ENCODE measurements around the gene PRICKLE2.

PRICKLE2 gene, protein sequence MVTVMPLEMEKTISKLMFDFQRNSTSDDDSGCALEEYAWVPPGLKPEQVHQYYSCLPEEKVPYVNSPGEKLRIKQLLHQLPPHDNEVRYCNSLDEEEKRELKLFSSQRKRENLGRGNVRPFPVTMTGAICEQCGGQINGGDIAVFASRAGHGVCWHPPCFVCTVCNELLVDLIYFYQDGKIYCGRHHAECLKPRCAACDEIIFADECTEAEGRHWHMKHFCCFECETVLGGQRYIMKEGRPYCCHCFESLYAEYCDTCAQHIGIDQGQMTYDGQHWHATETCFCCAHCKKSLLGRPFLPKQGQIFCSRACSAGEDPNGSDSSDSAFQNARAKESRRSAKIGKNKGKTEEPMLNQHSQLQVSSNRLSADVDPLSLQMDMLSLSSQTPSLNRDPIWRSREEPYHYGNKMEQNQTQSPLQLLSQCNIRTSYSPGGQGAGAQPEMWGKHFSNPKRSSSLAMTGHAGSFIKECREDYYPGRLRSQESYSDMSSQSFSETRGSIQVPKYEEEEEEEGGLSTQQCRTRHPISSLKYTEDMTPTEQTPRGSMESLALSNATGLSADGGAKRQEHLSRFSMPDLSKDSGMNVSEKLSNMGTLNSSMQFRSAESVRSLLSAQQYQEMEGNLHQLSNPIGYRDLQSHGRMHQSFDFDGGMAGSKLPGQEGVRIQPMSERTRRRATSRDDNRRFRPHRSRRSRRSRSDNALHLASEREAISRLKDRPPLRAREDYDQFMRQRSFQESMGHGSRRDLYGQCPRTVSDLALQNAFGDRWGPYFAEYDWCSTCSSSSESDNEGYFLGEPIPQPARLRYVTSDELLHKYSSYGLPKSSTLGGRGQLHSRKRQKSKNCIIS

DNA sequence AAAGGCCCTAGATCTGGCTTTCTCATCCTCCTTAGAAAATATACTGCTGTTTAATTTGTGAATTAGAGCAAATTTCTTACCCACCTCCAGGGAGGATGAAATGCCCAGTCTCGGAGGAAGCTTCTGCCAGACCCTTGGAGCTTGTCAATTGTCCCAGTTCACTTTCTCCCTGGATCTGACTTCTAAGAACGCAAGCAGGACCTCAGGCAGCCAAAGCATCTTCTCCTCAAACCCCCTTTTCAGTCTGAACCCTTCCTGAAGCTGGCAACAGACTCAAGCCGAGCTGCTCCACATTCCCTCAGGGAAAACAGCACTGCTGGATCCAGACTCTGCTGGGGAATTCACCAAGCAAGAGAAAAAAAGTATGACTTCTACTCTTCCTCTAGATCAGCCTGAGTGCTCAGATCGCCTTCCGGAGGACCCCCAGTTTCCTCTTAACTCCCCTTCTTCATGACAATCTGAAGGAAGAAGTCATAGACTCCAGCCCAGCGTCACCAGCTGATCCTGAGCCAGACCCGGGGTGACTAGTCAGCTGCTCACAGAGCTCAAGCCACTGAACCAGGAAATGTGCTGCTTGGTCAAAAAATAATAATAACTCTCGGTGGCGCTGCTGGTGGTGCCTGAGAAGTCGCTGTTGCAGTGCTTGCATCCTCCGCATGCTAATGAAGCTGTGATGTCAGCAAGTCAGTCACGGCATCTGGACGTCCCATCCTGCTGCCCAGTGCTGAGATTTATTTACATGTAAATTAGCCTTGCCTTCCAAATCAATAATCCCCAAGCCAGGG is at the start of gene PRICKLE2:
PRICKLE2 (minus strand) TSS at position 641 of the 785 bp plus-strand sequence. CDS start 26,539 bp downstream, outside the sequence.
- DNase-seq = no peak

DNA sequence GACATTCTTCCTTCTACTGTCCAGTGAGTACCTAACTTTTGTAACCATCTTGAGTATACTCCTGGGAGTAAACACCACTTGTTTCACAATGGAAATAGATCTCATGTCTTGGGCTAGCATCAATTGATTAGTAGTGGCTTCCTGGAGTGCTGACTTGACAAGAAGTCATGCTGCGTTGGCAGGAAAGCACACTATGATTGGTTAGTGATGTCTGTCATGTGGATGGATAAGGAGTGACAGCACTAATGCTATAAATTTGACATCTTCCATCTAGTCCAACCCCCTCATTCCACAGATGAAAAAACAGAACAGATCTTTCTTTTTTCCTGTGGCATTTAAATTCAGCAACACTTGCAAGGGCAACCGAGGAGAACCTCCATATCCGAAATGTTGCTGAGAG is 47.6 kb upstream of the PRICKLE2 start:
- DNase-seq = no peak

DNA sequence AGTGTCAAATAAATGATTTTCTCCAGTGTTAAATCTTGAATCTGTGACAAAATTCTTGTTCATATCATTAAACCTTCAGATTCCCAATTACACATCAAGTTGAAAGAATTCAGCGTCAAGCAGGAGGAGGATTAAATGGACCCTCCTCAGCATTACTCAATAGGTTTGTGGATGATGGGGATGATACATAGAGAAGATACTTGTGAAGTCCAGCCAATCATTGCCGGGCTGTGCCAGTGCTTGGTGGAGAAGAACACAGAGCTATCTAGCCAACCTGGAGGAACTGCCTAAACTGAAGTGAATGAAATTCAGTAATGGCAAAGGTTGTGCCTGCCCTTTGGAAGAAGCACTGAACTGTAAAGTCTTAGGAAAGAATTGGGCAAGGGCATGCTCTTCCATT is 47.0 kb upstream of the PRICKLE2 start:
- no peak for DNase-seq

DNA sequence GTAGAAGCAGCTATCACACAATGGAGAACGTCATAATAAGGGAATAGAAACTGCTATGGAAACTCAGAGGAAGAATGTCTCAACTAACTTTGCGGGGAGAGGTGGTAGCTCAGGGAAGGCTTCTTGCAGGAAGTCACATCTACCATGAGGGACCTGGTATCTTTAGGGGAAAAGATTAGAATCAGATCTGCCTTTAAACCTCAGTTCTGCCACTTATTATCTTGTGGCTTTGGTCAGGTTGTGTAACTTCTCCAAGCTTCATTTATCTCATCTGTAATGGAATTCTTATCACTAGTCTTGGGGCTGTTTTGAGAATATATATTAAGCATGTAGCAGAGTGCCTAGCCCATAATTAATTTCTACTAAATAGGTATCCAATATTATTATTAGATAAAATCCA is 46.4 kb upstream of the PRICKLE2 start:
- DNase-seq = no peak

DNA sequence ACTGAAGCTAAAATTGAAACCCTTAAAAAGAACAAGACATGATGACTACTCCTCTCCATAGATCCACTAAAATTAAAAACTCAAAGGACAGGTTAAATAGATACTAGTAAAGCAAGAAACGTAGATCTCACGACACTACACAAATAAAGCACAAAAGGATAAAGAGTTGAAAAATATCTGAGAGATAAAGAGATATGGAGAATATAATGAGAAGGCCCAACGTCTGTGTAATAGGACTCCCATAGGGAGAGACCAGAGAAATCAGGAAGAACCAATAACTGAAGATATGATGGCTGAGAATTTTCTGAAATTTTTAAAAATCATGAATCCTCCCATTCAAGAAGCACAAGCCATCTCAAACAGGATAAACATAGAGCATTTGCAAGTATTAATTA is 45.6 kb upstream of the PRICKLE2 start:
- no peak for DNase-seq

DNA sequence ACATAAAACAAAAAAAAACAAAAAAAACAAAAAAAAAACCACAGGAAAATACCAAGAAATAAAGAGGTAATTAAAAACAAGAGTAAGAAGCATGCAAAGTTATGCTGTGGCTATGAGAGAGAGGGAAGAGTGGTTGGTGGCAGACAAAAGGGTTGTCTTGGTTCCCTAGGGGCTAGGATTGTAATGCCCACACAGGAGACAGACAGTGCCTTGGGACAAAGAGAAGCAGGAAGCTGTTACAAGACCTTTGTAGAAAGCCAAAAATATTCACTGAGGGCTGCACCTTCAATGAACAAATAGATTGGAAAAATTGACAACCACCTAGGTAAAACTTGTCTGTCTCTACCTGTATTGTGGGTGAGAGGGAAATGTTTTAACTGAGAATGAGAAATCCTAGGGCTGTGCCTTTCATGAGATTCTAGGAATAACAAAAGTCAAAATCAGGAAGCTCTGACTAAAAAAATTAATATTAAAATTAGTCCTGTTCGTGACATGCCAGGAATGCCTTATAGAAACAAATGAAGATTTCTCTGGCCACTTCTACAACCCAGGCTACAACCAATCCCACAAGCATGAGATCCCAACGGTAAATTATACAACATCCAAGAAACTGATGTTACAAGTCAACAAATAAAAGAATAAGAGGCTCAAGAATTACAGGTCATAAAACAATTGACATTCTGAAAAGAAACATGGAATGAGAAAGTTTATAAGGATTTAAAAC is 45.0 kb upstream of the PRICKLE2 start:
- no peak for DNase-seq

DNA sequence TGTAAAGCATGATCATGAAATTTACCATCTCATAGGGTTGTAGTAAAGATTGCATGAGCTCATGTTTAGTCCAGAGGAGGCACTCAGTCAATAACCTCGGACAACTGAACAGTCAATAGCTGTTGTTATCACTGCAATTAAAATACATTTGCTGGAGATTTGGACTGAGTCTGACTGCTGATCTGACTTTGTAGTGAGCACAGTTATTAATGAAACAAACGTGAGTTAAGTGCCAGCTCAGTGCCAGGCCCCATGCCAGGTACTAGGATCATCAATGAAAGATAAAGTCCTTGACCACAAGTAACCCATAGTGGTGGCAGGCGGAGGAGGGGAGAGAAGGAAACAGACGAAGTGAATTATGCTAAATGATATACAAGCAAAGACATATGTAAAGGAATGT is 43.7 kb upstream of the PRICKLE2 start:
- no peak for DNase-seq

DNA sequence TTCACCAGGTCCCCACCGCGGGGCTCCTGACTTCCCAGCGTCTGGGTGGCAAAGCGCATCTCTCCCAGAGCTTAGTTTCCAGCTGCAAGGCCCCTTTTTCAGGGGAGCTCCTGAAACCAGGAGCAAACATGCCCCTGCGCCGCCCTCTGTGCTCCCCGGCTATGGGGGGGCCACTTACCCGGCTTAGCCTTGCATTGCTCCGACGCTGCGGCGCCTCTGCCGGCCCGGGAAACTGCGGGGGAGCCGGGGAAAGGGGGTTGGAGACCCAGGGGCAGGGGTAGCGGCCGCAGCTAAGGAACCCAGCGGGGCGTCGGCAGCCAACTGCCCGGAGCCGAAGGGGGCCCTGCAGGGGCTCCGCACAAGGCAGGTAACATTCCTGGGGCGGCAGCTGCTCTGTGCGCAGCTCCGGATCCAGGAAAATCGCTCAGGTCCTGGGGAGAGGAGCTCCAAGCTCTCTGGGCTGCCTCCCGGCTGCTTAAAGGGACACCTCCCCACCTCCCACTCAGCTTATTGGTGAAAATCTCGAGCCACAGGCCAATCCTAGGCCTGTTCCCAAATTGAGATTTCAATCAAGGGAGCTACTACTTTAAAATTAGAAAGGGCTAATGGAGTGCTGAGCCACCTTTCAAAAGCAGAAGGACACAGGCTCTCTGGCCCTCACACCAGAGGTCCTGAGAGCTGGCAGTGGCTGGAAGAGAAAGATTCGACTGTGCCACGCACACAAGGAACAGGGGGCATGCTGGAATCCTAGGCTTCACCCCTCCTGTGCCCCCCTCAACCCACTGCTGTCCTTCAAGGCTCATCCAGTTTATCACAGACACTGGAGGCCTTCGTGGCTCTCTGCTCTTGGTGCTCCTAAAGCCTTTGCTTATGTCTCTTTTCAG is 42.7 kb upstream of the PRICKLE2 start:
- no peak for DNase-seq

DNA sequence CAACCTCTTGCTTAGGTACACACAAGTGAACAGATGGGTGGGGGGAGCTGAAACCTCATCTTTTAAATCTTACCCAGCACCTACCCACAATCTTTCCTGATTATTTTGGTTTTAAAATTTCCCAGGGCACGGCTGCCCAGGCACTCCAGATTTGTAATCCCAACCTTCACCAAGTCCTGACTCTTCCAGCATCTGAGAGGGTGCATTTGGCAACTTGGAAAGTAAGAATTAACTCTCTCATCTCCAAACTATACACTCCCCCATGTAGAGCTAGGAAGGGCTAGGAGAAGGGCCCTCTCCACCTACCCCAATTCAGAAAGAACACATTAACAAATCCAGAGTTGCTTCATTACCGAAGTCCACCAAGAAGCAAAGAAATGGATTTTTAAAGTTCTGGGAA is 41.7 kb upstream of the PRICKLE2 start:
- DNase-seq = no peak

DNA sequence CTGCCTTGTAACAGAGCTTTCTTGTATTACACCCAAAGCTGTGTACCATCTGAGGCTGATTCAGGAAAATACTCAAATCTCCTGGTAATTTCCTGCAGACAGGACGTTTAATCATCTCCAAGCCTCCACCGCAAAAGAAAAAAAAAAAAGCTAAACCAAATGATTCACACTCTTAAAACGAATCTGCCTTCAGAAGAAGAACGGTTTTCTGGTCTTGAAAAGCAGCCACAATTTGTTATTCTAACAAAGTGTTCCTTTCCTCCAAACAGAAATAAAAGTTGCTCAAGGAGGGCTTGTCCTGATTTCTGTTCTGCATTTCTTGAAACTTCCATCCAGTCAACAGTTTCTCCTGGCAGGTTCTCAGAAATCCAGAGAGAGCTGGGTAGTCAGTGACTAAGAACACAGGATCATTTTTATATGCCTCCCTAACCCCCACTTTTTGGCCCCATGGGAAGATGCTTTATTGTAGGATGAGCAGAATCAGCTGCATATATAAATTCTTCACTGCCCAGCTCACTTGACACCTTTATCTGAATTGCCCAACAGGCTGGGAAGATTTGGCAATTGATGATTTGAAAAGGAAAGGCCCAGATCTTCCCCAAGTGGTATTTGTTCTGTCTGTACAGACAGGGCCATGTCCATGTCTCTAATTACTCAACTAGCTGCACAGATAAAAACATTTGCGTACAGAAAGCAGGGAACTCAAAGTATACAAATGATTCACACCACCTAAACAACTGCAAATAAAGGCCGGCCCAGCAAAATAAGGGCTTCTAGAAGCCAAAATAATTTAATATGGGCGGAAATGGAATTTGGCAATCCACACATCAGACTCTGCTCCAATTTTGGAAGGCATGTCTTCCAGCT is 41.0 kb upstream of the PRICKLE2 start:
- DNase-seq = no peak

DNA sequence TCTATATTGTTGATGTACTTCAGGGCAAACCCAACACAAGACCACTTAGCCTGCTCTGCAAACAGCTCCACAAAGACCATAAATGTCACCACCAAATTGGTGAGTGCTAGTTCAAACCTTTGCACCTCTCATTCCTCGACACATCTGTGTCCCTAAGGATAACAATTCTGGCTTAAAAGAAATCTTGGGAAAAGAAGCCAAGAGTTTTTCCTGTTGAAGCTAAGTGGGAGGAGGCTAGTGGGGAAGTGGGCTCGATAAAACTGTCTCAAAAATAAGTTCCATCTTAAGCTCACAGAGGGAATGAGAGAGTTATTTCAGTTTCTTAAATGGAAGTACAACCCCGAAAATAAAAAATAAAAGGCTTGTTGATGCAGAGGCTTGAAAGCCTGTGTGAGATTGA is 40.4 kb upstream of the PRICKLE2 start:
- DNase-seq = no peak

DNA sequence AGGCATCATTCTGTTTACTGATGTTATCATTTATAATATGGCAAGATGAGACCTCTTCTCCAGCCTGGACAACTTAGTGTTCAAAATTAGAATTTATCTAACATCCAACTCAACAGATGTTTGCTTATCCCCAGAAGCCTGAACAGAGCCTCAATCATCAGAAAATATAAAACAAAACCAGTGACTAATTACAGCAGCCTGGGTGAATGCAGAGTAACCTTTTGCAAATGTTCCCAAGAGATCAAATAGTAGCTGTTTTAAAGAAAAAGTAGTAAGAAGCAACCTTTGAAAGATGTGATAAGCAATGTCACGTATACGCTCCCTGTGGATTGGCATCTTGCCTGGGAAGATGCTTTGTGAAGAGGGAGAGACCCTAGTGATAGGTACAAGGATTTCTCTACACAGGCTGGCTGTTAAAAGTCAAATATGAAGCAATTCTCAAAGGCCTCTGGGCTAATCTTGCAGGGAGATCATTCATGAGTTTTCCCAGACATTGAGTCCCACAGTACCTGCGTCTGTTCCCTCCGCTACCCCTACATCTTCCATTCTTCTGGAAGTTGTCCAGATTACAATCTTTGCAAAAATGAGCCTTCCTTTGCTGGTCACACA is 39.3 kb upstream of the PRICKLE2 start:
- DNase-seq = no peak

DNA sequence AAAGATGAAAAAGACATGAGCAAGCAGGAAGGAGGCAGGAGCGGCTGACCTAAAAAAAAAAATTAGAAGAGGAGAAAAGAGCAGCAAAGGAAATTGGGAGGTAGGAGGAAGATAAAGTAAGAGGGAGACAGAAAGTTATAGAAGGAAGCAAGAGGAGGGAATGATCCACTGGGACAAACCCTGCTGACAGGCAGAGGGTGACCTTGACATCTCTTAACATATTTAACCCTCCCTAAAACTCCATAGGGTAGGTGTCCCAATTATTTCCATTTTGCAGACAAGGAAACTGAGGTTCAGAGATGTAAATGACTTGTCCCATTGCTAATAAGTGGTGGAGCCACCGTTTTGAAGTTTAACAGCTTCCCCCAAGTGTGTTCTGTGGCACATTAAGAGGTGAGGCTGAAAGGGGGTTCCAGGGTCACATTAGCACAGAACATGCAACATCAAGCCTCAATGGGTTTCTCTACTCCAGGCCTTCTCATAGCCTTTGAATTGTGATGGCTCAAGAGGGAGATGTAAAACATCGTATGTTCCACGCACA is 37.4 kb upstream of the PRICKLE2 start:
- DNase-seq = no peak

DNA sequence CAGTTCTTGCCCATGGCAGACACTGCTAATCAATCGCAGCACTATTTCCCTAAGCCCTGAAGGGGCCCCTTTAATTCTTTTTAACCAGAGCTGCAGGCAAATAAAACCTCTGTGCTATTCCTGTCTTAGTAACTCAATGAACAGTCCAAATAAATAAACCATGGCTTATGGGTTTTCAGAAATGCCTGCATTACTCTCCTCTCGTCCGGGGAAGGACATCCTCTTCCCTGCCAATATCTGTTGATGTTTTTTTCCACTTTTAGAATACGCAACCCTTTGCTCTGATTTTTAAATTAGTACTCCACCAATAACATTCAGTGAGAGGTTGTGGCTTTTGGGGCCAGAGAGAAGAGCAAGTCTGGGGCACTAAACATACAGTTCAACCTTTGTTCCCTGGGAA is 35.2 kb upstream of the PRICKLE2 start:
- DNase-seq = no peak

DNA sequence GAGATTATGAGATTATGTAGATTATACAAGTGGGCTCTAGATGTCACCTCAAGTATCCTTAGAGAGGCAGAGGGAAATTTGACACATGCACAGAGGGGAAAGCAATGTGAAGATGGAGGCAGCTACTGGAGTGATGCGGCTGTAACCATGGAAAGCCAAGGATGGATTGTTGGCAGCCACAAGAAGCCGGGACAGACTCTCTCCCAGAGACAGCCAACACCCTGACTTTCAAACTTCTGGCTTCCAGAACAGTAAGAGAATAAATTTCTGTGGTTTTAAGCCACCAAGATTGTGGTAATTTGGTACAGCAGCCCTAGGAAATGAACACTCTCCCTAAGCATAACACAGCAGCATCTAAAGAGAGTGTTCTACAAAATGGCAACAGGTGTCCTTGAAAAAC is 34.4 kb upstream of the PRICKLE2 start:
- no peak for DNase-seq

DNA sequence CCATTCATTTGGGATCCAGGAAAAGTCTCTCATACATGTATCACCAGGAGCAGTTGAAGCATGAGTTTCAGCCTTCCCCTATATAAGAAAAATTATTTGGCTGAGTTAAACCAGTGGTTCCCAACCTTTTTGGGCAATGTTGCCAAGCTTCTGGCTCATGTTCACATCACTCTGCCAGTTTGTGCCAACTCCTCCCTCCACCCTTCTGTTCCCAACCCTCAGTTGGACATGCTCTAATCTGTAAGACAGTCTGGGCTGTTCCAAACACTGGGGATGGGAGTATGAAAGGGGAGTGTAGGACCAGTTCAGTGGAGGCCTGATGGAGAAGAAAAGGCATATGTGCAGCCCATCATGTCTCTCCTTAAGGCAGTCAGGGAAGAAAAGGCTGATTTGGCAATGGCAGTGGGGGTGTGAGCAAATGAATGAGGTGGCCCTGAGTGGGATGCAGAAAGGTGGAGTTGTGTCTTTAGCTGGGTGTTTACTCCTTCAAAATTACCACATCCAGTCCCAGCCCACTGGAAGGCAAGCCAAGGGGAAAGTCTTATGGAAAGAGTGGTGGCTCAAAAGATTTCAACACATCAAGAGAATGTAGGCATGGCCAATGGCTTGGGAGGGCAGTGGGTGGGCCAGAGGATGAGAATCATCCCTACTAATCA is 32.0 kb upstream of the PRICKLE2 start:
- DNase-seq = no peak

DNA sequence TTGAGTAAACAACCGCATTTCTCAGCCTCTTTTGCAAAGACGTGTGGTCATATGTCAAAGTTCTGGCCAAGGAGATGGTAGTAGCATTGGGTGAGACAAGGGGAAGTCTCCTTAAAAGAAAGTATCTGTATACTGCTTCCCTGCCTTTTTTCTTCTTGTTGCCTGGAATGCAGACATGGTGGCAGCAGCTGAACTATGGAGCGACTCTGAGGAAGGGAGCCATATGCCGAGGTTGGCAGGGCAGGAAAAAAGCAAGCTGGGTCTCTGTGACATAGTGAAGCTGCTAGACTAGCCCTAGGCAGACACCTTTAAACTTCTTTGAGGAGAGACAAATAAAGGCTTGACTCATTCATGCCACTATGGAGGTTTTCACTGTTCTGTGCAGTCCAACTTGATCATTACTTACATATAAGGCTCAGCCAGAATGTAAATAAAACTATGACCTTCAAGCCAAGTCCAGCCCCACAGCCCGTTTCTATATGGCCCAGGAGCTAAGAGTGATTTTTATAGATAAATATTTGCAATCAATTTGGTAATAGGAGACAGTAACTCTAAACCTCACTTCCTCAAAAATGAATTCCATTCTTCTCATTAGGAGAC is 30.6 kb upstream of the PRICKLE2 start:
- no peak for DNase-seq

DNA sequence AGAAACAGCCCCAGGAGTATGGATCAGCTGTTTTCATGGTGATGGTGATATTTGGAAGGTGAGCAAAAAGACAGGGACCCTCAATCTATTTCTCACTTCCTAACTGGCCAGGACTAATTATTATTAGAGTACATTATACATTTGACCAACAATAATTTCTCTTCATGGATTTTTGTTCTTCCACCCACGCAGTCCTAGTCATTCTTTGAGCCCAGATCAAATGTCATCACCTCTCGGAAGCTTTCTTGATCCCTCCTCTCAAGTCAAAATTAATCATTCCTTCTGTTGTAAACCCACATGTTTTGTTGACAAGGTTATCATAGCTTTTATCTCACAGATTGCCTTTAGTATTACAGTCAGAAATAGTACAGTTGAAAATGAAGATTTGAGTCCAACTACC is 29.2 kb upstream of the PRICKLE2 start:
- no peak for DNase-seq

DNA sequence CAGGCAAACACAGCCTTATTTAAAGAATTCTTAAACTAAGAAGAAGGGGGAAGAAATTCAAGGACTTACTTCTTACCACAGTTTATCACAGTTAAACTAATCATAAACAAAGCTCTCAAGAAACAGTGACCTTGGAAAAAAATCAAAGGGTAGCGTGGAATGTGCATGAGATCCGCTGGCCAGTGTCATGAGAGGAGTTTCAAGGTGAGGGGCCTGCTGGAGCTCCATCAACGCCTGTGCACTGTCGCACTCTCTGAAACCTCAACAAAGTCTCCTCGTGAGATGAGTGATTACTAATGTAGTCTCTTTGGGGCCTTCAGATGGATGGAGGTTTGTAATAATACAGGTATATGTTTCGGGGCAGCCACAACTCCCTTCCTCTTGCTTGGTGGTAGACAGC is 28.4 kb upstream of the PRICKLE2 start:
- no peak for DNase-seq

Data from stimulated activated CD4-positive, alpha-beta T cell treated with anti-CD3 and anti-CD28 coated beads, Interleukin-2, amount 100 ng/mL, for 48 hours (primary cell).